Kidney epithelial cell (primary cell): ENCODE data around the gene EPN2. TPM values are rescaled to one million over a fixed set of nuclear protein-coding genes. Genes with fewer than 3 reads are reported as not detected.

Source experiments
- DNase-seq: peaks from one replicate; pipeline ENCODE4 v3.0.0-alpha.2; 2010; ENCODE audit warnings: low read depth
- H3K27me3 ChIP-seq: 2 replicates; pipeline ENCODE4 v1.6.0; 2011; ENCODE audit warnings: low read length; ENCODE audit not compliant: control insufficient read depth, insufficient read depth
- H3K36me3 ChIP-seq: 2 replicates; pipeline ENCODE4 v1.5.1; 2011; ENCODE audit warnings: low read length; ENCODE audit not compliant: control insufficient read depth, insufficient read depth
- H3K4me3 ChIP-seq: 2 replicates; pipeline ENCODE4 v1.5.1; 2011; ENCODE audit warnings: low read depth, mild to moderate bottlenecking, control low read depth, low read length
- total RNA-seq: library from RNA; depleted of rRNA; stranded (reverse); fragments of >200 nt; gene quantifications from 2 replicates; pipeline ENCODE4 v1.2.3, GENCODE V29; 2015
- TF ChIP-seq, protein P1 (sequence below): IDR thresholded peaks from 2 replicates; pipeline ENCODE4 v1.5.1; 2011; ENCODE audit warnings: mild to moderate bottlenecking, moderate library complexity, low read length, control low read depth, inconsistent platforms; ENCODE audit not compliant: insufficient read depth, poor library complexity, severe bottlenecking

Gene EPN2
- total RNA-seq, 1 donor from 2014 or later, result 13.7 TPM

DNA sequence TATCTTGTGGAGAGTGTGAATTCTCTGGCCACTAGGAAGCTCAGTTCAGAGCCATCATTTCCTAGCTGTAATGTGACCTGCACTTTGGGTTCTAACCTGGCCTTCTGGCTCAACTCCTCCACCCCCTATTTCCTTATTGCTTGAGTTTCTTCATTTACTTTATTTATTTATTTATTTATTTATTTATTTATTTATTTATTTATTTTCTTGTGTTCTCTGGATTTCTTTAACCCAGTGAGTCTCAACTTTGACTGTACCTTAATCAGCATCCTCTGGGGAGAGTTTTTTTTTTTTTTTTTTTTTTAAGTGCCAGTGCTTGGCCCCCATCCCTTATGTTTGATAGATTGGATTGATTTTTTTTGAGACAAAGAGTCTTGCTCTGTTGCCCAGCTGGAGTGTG lies 18.1 kb downstream of the EPN2 start:
- Histone ChIP-seq H3K4me3 (no peak overlapping the region), H3K27me3 (no peaks in the 10 kb centered on the region), H3K36me3 (no peaks in the 10 kb centered on the region)
- DNase-seq, result no peak
- TF ChIP-seq, protein P1, sequence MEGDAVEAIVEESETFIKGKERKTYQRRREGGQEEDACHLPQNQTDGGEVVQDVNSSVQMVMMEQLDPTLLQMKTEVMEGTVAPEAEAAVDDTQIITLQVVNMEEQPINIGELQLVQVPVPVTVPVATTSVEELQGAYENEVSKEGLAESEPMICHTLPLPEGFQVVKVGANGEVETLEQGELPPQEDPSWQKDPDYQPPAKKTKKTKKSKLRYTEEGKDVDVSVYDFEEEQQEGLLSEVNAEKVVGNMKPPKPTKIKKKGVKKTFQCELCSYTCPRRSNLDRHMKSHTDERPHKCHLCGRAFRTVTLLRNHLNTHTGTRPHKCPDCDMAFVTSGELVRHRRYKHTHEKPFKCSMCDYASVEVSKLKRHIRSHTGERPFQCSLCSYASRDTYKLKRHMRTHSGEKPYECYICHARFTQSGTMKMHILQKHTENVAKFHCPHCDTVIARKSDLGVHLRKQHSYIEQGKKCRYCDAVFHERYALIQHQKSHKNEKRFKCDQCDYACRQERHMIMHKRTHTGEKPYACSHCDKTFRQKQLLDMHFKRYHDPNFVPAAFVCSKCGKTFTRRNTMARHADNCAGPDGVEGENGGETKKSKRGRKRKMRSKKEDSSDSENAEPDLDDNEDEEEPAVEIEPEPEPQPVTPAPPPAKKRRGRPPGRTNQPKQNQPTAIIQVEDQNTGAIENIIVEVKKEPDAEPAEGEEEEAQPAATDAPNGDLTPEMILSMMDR, result no peak

DNA sequence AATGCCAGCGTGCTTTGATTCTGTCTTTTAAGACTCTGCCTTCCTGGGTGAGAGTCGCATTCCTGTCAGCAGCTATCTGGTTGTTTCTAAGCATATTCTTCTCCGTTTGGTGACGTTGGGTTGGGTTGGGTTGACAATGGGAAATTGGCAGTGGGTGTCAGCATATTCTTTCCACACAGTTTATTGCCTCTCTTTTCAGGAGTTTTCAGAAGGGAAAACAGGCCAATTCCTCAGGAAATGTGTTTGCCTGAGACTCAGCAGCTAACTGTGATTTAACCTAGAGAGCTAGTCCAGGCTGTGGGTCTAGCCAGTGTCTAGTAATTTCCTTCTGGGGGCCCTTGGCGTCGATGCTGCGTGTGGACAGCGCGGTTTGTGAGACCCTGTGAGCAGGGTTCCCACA lies 21.2 kb downstream of the EPN2 start:
- no peaks in the 10 kb centered on the region for H3K27me3 ChIP-seq
- no peak for DNase-seq
- H3K4me3 ChIP-seq, result no peak overlapping the region
- TF ChIP-seq, protein P1, result no peak
- H3K36me3 ChIP-seq, result no peaks in the 10 kb centered on the region

DNA sequence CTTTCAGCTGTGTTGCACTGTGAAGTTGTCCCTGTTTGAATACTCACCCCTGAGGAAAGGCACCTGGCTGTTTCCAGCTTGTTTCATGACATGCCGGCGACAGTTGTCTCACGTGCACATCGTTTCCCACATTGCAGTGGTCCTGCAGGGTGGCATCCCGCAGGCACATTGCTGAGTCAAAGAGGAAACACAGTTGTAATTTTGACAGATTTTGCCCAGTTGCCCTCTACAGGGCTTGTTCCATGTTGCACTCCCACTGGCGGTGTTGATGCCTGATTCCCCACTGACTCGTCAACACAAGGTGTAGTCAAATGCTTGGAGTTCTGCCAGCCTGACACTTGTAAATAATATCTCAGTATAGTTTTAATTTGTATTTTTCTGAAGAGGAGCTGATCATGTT lies 23.8 kb downstream of the EPN2 start:
- H3K36me3 ChIP-seq, result no peaks in the 10 kb centered on the region
- H3K4me3 ChIP-seq, result no peak overlapping the region
- TF ChIP-seq, protein P1, result peak; percentile 2
- no peak for DNase-seq
- no peaks in the 10 kb centered on the region for H3K27me3 ChIP-seq

DNA sequence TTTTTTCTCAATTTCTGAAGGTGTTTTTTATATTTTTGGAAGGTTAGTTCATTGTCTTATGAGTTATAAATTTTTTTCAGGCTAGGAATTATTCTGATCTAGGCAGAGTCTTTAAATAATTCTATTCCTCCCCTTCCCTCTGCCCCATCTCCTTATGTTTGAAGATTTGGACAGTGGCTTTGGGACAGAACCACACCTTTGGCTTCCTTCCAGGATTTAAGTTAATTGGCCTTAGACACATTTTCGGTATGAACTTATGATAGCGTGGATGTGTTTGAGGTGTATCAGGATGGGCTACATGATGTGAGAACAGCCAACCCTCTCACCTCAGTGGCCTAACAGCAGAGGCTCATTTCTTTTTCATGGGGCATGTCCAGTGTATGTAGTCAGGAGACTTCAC lies 24.3 kb downstream of the EPN2 start:
- no peaks in the 10 kb centered on the region for H3K27me3 ChIP-seq
- no peaks in the 10 kb centered on the region for H3K36me3 ChIP-seq
- no peak for DNase-seq
- H3K4me3 ChIP-seq, result no peak overlapping the region
- TF ChIP-seq, protein P1, result no peak

DNA sequence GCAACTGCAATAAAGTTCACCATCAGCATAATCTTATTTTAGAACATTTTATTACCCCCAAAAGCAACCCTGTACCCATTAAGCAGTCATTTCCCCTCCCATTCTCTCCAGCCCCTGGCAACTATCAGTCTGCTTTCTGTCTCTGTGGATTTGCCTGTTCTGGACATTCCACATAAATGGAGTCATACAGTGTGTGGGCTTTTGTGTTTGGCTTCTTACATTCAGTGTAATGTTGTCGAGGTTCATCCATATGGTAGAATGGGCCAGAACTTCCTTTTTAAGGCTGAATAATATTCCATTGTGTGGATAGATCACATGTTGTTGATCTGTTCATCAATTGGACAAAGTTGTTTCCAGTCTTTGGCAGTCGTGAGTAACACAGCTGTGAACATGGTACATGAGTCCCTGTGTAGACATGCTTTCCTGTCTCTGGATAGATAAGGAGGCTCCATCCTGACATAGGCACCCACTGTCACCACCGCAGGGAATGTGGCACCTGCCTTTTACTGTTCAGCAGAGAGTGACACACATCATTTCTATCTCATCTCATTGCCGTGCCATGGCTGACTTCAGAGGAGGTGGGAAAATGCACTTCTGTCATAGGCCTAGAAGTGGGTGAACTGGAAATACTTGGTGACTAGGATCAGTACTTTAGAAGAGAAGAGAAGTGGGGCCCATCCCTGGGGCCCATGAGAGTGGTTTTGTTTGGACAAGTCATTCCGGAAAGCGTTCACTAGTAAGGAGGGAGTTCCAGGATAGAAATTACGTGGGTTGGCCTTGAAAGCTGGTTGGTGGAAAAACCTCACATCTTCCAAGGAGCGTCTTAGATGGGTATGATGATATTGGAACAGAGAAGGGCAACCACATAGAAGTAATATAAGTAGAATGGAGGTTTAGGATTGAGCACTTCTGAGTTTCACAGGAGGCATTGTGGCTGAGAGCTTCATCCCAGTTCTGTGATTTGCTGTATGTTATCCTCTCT lies 25.8 kb downstream of the EPN2 start:
- H3K27me3 ChIP-seq, result no peaks in the 10 kb centered on the region

More for the DNA sequence above, 25.8 kb downstream of the EPN2 start:
- TF ChIP-seq, protein P1, result no peak
- H3K4me3 ChIP-seq, result no peak overlapping the region
- no peak for DNase-seq
- no peaks in the 10 kb centered on the region for H3K36me3 ChIP-seq
